ENCODE results near the gene BPNT1. TPM values are rescaled to one million over a fixed set of nuclear protein-coding genes. Genes with fewer than 3 reads are reported as not detected.

BPNT1 gene
- total RNA-seq, 1 experiment from 2014 or later = 13.6 TPM

DNA sequence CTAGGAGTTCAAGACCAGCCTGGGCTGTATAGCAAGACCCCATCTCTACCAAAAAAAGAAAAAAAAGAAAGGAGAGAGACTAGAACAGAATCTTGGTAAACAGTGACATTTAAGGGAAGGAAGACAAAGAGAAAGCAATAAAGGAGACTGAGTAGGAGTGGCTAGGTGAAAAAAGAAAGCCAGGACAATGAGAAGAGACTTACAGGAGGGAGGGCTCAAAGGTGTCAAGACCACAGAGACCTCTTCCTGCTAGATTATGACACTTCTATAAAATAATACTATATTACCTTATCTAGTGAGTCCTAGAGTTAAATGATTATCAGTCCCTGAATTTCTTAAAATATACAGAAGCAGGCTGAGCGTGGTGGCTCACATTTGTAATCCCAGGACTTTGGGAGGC is 33.2 kb downstream of the BPNT1 start:
- H3K4ac ChIP-seq (ENCODE audit: low read depth, low read length) = no peak overlapping the region
- no peaks in the 10 kb centered on the region for H3K27me3 Mint-ChIP-seq (ENCODE audit: low read depth)
- no peak overlapping the region for H4K8ac ChIP-seq (replicated peaks; ENCODE audit: insufficient read length, low read depth, low read length)
- no peak overlapping the region for H3K9ac ChIP-seq (ENCODE audit: extremely low read depth, insufficient read length, low read length)
- H3K23ac ChIP-seq (ENCODE audit: insufficient read length, low read depth, low read length) = no peak overlapping the region
- no peak overlapping the region for H3T11ph ChIP-seq (ENCODE audit: low read length)
- no peak for DNase-seq
- H2BK120ac ChIP-seq (ENCODE audit: low read depth, low read length, poor library complexity, severe bottlenecking) = no peak overlapping the region
- peaks cover 8 to 11% of the 10 kb centered on the region in 2 experiments for H3K4me1 Mint-ChIP-seq
- no peak overlapping the region for H3K4me3 Mint-ChIP-seq
- H3K27ac ChIP-seq (ENCODE audit: insufficient read length, low read depth, low read length) = no peak overlapping the region
- no peak overlapping the region for H2AK5ac ChIP-seq (ENCODE audit: insufficient read length, low read length)
- no peak overlapping the region for H4K5ac ChIP-seq (ENCODE audit: insufficient read length, low read depth, low read length)
- H3K9me3 Mint-ChIP-seq = no peaks in the 10 kb centered on the region
- H3K14ac ChIP-seq (ENCODE audit: insufficient read depth, low read length) = no peak overlapping the region
- no peaks in the 10 kb centered on the region for H3K4me1 ChIP-seq (ENCODE audit: insufficient read depth, low read length)
- peaks cover 0 to 6% (median 5%) of the 10 kb centered on the region in 3 experiments; a peak in 4 of 7 replicates for H3K36me3 Mint-ChIP-seq (ENCODE audit: insufficient read depth in 1 of 3, low read depth in 3 of 3)
- H4K20me1 ChIP-seq (ENCODE audit: control insufficient read depth, insufficient read depth, insufficient read length) = no peaks in the 10 kb centered on the region
- H3K23me2 ChIP-seq (ENCODE audit: insufficient read length, low read depth, low read length, poor library complexity, severe bottlenecking) = no peaks in the 10 kb centered on the region
- H3K18ac ChIP-seq (ENCODE audit: insufficient read length, low read depth, low read length) = no peak overlapping the region
- H2AFZ ChIP-seq (ENCODE audit: low read length) = no peak overlapping the region
- no peak overlapping the region for H3K4me2 ChIP-seq (ENCODE audit: insufficient read depth, insufficient read length, low read length)
- TF ChIP-seq, protein P1, sequence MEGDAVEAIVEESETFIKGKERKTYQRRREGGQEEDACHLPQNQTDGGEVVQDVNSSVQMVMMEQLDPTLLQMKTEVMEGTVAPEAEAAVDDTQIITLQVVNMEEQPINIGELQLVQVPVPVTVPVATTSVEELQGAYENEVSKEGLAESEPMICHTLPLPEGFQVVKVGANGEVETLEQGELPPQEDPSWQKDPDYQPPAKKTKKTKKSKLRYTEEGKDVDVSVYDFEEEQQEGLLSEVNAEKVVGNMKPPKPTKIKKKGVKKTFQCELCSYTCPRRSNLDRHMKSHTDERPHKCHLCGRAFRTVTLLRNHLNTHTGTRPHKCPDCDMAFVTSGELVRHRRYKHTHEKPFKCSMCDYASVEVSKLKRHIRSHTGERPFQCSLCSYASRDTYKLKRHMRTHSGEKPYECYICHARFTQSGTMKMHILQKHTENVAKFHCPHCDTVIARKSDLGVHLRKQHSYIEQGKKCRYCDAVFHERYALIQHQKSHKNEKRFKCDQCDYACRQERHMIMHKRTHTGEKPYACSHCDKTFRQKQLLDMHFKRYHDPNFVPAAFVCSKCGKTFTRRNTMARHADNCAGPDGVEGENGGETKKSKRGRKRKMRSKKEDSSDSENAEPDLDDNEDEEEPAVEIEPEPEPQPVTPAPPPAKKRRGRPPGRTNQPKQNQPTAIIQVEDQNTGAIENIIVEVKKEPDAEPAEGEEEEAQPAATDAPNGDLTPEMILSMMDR (conservative IDR thresholded peaks at IDR 0.05) = no peak
- no peaks in the 10 kb centered on the region for H3K79me1 ChIP-seq (ENCODE audit: insufficient read depth, low read depth, low read length, poor library complexity, severe bottlenecking)
- no peak overlapping the region for H2BK12ac ChIP-seq (ENCODE audit: insufficient read length, low read depth, low read length)
- H2BK5ac ChIP-seq (ENCODE audit: insufficient read length, low read length) = no peak overlapping the region
- H3K9me3 ChIP-seq (ENCODE audit: control insufficient read depth, low read depth, low read length) = no peaks in the 10 kb centered on the region
- no peak overlapping the region for H4K91ac ChIP-seq (ENCODE audit: insufficient read length, low read depth, low read length)
- peak overlapping the region in 1 of 3 experiments; percentile 78; a peak in 1 of 7 replicates for H3K27ac Mint-ChIP-seq
- no peak overlapping the region for H2BK20ac ChIP-seq (ENCODE audit: low read depth, low read length, poor library complexity, severe bottlenecking)
- no peak overlapping the region for H3K56ac ChIP-seq (ENCODE audit: insufficient read length, low read depth, low read length)
- H3K27me3 ChIP-seq (ENCODE audit: insufficient read depth, low read length) = no peaks in the 10 kb centered on the region
- WGBS (ENCODE audit: extremely low coverage, insufficient read length, low lambda C conversion rate) = no CpG with 5 or more reads among the region's 1 CpG
- H2BK15ac ChIP-seq (ENCODE audit: low read depth, low read length) = no peak overlapping the region
- no peaks in the 10 kb centered on the region for H3K79me2 ChIP-seq (ENCODE audit: insufficient read depth, low read length)

Measured in H9 (cell line).